ENCODE measurements around the gene CPEB3. TPM values are rescaled to one million over a fixed set of nuclear protein-coding genes. Genes with fewer than 3 reads are reported as not detected.

Gene CPEB3
- total and polyA plus RNA-seq, 2 donors (not counting 1 experiment from before 2014, with no cell fraction given): 0.37 to 0.66 TPM

DNA sequence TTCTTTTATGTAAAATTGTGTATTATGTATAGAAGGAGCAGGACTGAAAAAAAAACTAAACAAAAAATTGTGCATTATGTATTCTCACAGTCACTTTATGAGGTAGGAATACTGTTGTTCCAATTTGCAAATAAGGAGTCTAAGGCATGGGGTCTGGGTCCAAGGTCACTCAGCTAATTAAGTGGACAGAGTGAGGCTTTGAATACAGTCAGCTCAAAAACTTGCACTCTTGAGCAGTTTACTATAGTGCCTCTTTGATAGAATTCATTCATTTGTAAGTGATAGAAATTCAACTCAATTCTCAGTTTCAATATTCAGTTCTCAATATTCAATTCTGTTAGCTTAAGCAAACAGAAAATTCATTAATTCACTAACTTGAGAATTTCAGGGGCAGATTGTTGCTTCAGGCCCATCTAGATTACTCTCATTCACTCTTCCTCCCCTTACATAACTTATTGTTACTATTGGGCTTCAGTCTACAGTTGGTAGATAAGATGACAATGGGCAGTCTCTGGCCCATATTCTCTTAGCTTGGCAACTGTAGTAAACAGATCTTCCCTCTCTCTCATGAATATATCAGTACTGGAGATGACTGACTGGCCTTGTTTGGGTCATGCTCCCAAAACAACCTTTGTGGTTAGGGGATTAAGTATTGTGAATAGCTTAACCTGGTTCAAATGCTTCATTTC, 280.7 kb downstream of the CPEB3 start:
- H3K9ac ChIP-seq (ENCODE audit: insufficient read depth, low read length): no peak overlapping the region
- no peaks in the 10 kb centered on the region for H3K9me3 ChIP-seq (ENCODE audit: control insufficient read depth, insufficient read depth, low read depth, low read length)
- H3K27ac ChIP-seq (ENCODE audit: insufficient read depth, low read length): no peak overlapping the region
- H2AFZ ChIP-seq (ENCODE audit: low read length): no peak overlapping the region
- H3K27me3 ChIP-seq (ENCODE audit: control insufficient read depth, insufficient read depth, low read length): no peaks in the 10 kb centered on the region
- no peak overlapping the region for H3K4me3 ChIP-seq (replicated peaks in 1 of 4; ENCODE audit: control extremely low read depth in 1 of 4, insufficient read depth in 1 of 4, low read depth in 3 of 4, low read length in 4 of 4)
- no peaks in the 10 kb centered on the region for H3K79me2 ChIP-seq (ENCODE audit: control insufficient read depth, insufficient read depth, low read length)
- H3K4me2 ChIP-seq (ENCODE audit: extremely low read depth, insufficient read depth, low read length): no peak overlapping the region
- H3K36me3 ChIP-seq (ENCODE audit: control insufficient read depth, insufficient read depth, low read length): peaks cover 2% of the 10 kb centered on the region
- no peak for DNase-seq (ENCODE audit: low read depth in 2 of 2)
- TF ChIP-seq CTCF (conservative IDR thresholded peaks at IDR 0.05 in 1 of 2, IDR thresholded peaks at IDR 0.05 in 1 of 2; ENCODE audit: low read depth in 1 of 2, low read length in 2 of 2) (no peak), EZH2 (IDR thresholded peaks at IDR 0.05; ENCODE audit: low read length, missing control alignments) (no peak)
- H4K20me1 ChIP-seq (ENCODE audit: control insufficient read depth, extremely low read depth, insufficient read depth, low read length): no peaks in the 10 kb centered on the region
- no peaks in the 10 kb centered on the region for H3K4me1 ChIP-seq (ENCODE audit: control insufficient read depth, extremely low read depth, insufficient read depth, low read length)

- no peak overlapping the region for H3K4me3 ChIP-seq (replicated peaks in 1 of 4; ENCODE audit: control extremely low read depth in 1 of 4, insufficient read depth in 1 of 4, low read depth in 3 of 4, low read length in 4 of 4)
- no peak overlapping the region for H3K4me2 ChIP-seq (ENCODE audit: extremely low read depth, insufficient read depth, low read length)
- no peaks in the 10 kb centered on the region for H3K27me3 ChIP-seq (ENCODE audit: control insufficient read depth, insufficient read depth, low read length)
- peaks cover 2% of the 10 kb centered on the region for H3K36me3 ChIP-seq (ENCODE audit: control insufficient read depth, insufficient read depth, low read length)
- no peak overlapping the region for H3K27ac ChIP-seq (ENCODE audit: insufficient read depth, low read length)
- DNase-seq (ENCODE audit: low read depth in 2 of 2): no peak
- TF ChIP-seq CTCF (conservative IDR thresholded peaks at IDR 0.05 in 1 of 2, IDR thresholded peaks at IDR 0.05 in 1 of 2; ENCODE audit: low read depth in 1 of 2, low read length in 2 of 2): no peak
- TF ChIP-seq EZH2 (IDR thresholded peaks at IDR 0.05; ENCODE audit: low read length, missing control alignments): no peak
- no peaks in the 10 kb centered on the region for H4K20me1 ChIP-seq (ENCODE audit: control insufficient read depth, extremely low read depth, insufficient read depth, low read length)
- H2AFZ ChIP-seq (ENCODE audit: low read length): no peak overlapping the region
- H3K4me1 ChIP-seq (ENCODE audit: control insufficient read depth, extremely low read depth, insufficient read depth, low read length): no peaks in the 10 kb centered on the region
- H3K9ac ChIP-seq (ENCODE audit: insufficient read depth, low read length): no peak overlapping the region
- no peaks in the 10 kb centered on the region for H3K9me3 ChIP-seq (ENCODE audit: control insufficient read depth, insufficient read depth, low read depth, low read length)
- no peaks in the 10 kb centered on the region for H3K79me2 ChIP-seq (ENCODE audit: control insufficient read depth, insufficient read depth, low read length)
Observed at GRCh38 chr10:92009445-92009844, 281.4 kb downstream of the CPEB3 start.

DNA sequence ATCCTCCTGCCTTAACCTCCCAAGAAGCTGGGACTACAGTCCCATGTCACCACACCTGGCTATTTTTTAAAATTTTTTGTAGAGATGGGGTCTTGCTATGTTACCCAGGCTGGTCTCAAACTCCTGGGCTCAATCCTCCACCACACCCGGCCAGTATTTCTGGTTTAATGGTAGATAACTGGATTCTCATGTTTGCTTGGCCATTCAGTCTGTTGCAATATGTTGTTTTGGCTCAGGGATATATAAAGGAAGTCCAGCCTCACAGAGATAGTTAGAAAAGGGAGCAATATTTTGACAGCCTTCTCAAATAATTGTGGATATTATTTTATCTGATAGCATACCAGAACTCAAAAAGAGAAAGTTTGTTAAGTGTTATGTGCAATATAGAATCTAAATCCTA, 284.9 kb downstream of the CPEB3 start:
- Histone ChIP-seq H3K27me3 (ENCODE audit: control insufficient read depth, insufficient read depth, low read length) (no peaks in the 10 kb centered on the region), H4K20me1 (ENCODE audit: control insufficient read depth, extremely low read depth, insufficient read depth, low read length) (no peaks in the 10 kb centered on the region), H3K4me2 (ENCODE audit: extremely low read depth, insufficient read depth, low read length) (no peak overlapping the region), H3K4me3 (replicated peaks in 1 of 4; ENCODE audit: control extremely low read depth in 1 of 4, insufficient read depth in 1 of 4, low read depth in 3 of 4, low read length in 4 of 4) (no peak overlapping the region), H3K27ac (ENCODE audit: insufficient read depth, low read length) (no peak overlapping the region), H2AFZ (ENCODE audit: low read length) (no peak overlapping the region), H3K36me3 (ENCODE audit: control insufficient read depth, insufficient read depth, low read length) (peaks cover 2% of the 10 kb centered on the region), H3K9ac (ENCODE audit: insufficient read depth, low read length) (no peak overlapping the region), H3K4me1 (ENCODE audit: control insufficient read depth, extremely low read depth, insufficient read depth, low read length) (no peaks in the 10 kb centered on the region), H3K79me2 (ENCODE audit: control insufficient read depth, insufficient read depth, low read length) (no peaks in the 10 kb centered on the region), H3K9me3 (ENCODE audit: control insufficient read depth, insufficient read depth, low read depth, low read length) (no peaks in the 10 kb centered on the region)
- TF ChIP-seq CTCF (conservative IDR thresholded peaks at IDR 0.05 in 1 of 2, IDR thresholded peaks at IDR 0.05 in 1 of 2; ENCODE audit: low read depth in 1 of 2, low read length in 2 of 2) (no peak), EZH2 (IDR thresholded peaks at IDR 0.05; ENCODE audit: low read length, missing control alignments) (no peak)
- no peak for DNase-seq (ENCODE audit: low read depth in 2 of 2)
